H1 (cell line): ENCODE data around the gene LLGL2. TPM values are rescaled to one million over a fixed set of nuclear protein-coding genes. Genes with fewer than 3 reads are reported as not detected.

Experiments used
- CTCF ChIA-PET: fragments of 300-600 bp; sonication (Branson Sonifier 250); formaldehyde crosslinking; loops from one replicate; lab custom pipeline; 2021; ENCODE audit not compliant: partially characterized antibody; lab: Charles Lee
- POLR2A ChIA-PET: fragments of 300-600 bp; sonication (Branson Sonifier 250); formaldehyde crosslinking; loops from one replicate; lab custom pipeline; 2021; ENCODE audit warnings: inconsistent platforms; ENCODE audit not compliant: partially characterized antibody; lab: Charles Lee
- DNase-seq, 2 experiments: peaks; one replicate each; pipeline versions ENCODE4 v3.0.0 to v3.0.0-alpha.2; 2010 to 2022; ENCODE audit warnings: low spot score in 2 of 2, low read depth in 1 of 2, mixed read lengths in 1 of 2
- FAIRE-seq: peaks from 2 replicates; lab custom pipeline; 2011; peaks lifted over from hg19 to GRCh38; lab: Jason Lieb, UNC
- H2AFZ ChIP-seq: 2 replicates; pipeline ENCODE4 v1.8.1; 2012; ENCODE audit warnings: low read length, inconsistent platforms
- H2AK5ac ChIP-seq: 2 replicates; pipeline ENCODE4 v1.6.1; 2013; ENCODE audit warnings: low read depth, low read length
- H2BK120ac ChIP-seq: replicated peaks from 2 replicates; pipeline ENCODE3; 2013; ENCODE audit warnings: low read depth, low read length, inconsistent platforms
- H2BK12ac ChIP-seq: 2 replicates; pipeline ENCODE4 v1.6.1; 2013; ENCODE audit warnings: low read depth, low read length
- H2BK15ac ChIP-seq: 2 replicates; pipeline ENCODE4 v1.6.1; 2013; ENCODE audit warnings: low read length
- H2BK20ac ChIP-seq: 2 replicates; pipeline ENCODE4 v1.6.1; 2013; ENCODE audit warnings: low read length
- H2BK5ac ChIP-seq: 2 replicates; pipeline ENCODE4 v1.6.1; 2013; ENCODE audit warnings: low read depth, low read length
- H3K14ac ChIP-seq: 2 replicates; pipeline ENCODE4 v1.6.1; 2013; ENCODE audit warnings: inconsistent platforms; ENCODE audit not compliant: insufficient read length
- H3K18ac ChIP-seq: 2 replicates; pipeline ENCODE4 v1.6.1; 2013; ENCODE audit warnings: low read length; ENCODE audit errors: extremely low read depth
- H3K23ac ChIP-seq: 2 replicates; pipeline ENCODE4 v1.6.1; 2013; ENCODE audit warnings: inconsistent platforms; ENCODE audit not compliant: insufficient read length
- H3K23me2 ChIP-seq: 2 replicates; pipeline ENCODE4 v1.6.1; 2013; ENCODE audit warnings: low read depth, low read length
- H3K27ac ChIP-seq: 2 replicates; pipeline ENCODE4 v1.6.1; 2011; ENCODE audit warnings: low read depth, low read length, inconsistent platforms
- H3K27me3 ChIP-seq, 4 experiments: replicated peaks in 1 of 4; 1 replicate in 1 of 4; 2 replicates in 3 of 4; pipeline versions ENCODE4 v1.6.1 to v1.8.1; 2011 to 2013; ENCODE audit warnings: low read length in 3 of 4, mild to moderate bottlenecking in 3 of 4, inconsistent platforms in 2 of 4, mixed read lengths in 2 of 4, moderate library complexity in 1 of 4; ENCODE audit not compliant: control insufficient read depth in 3 of 4, insufficient read depth in 3 of 4; ENCODE audit errors: extremely low read depth in 1 of 4
- H3K36me3 ChIP-seq, 4 experiments: 2 replicates each; pipeline versions ENCODE4 v1.6.1 to v1.8.1; 2011 to 2013; ENCODE audit warnings: mild to moderate bottlenecking in 4 of 4, low read length in 3 of 4, moderate library complexity in 2 of 4, control low read depth in 1 of 4, inconsistent platforms in 1 of 4; ENCODE audit not compliant: insufficient read depth in 4 of 4, control insufficient read depth in 2 of 4
- H3K4ac ChIP-seq: replicated peaks from 2 replicates; pipeline ENCODE3; 2013; ENCODE audit warnings: low read length, low read depth, mixed read lengths, inconsistent platforms; ENCODE audit not compliant: insufficient read length
- H3K4me1 ChIP-seq, 4 experiments: replicated peaks in 1 of 4; 1 replicate in 1 of 4; 2 replicates in 3 of 4; pipeline versions ENCODE4 v1.6.1 to v1.8.1; 2011 to 2013; ENCODE audit warnings: low read length in 3 of 4, inconsistent platforms in 2 of 4, mixed read lengths in 1 of 4; ENCODE audit not compliant: insufficient read depth in 4 of 4, control insufficient read depth in 3 of 4
- H3K4me2 ChIP-seq, 2 experiments: 2 replicates each; pipeline versions ENCODE4 v1.6.1 to v1.8.1; 2011 to 2013; ENCODE audit warnings: low read depth in 2 of 2, low read length in 2 of 2, control low read depth in 1 of 2, inconsistent platforms in 1 of 2, mild to moderate bottlenecking in 1 of 2; ENCODE audit not compliant: insufficient read depth in 1 of 2
- H3K4me3 ChIP-seq, 4 experiments: fragments of 200-600, 300-600 bp in 1 of 4; sonication (generic), shearing (Covaris generic), sonication (Bioruptor Twin) in 1 of 4; 2 replicates each; pipeline versions ENCODE4 v1.5.1 to v1.8.1; 2011 to 2016; ENCODE audit warnings: low read length in 4 of 4, low read depth in 3 of 4, control low read depth in 2 of 4, inconsistent platforms in 2 of 4, mild to moderate bottlenecking in 2 of 4, mixed read lengths in 1 of 4, moderate library complexity in 1 of 4; ENCODE audit not compliant: insufficient read depth in 2 of 4; ENCODE audit errors: extremely low read depth in 1 of 4
- H3K56ac ChIP-seq: replicated peaks from 2 replicates; pipeline ENCODE3; 2013; ENCODE audit warnings: low read depth, mild to moderate bottlenecking, mixed read lengths, low read length, inconsistent platforms; ENCODE audit not compliant: insufficient read length
- H3K79me1 ChIP-seq: 2 replicates; pipeline ENCODE4 v1.6.1; 2013; ENCODE audit warnings: low read depth, low read length, control low read depth
- H3K79me2 ChIP-seq, 2 experiments: 2 replicates each; pipeline versions ENCODE4 v1.6.1 to v1.8.1; 2012 to 2013; ENCODE audit warnings: low read length in 2 of 2, mild to moderate bottlenecking in 2 of 2, inconsistent platforms in 1 of 2; ENCODE audit not compliant: insufficient read depth in 2 of 2, control insufficient read depth in 1 of 2
- H3K9ac ChIP-seq, 4 experiments: replicated peaks in 1 of 4; 1 replicate in 1 of 4; 2 replicates in 3 of 4; pipeline versions ENCODE4 v1.6.1 to v1.8.1; 2011 to 2013; ENCODE audit warnings: low read depth in 3 of 4, low read length in 3 of 4, control low read depth in 2 of 4, mild to moderate bottlenecking in 2 of 4, moderate library complexity in 2 of 4, inconsistent platforms in 1 of 4; ENCODE audit errors: extremely low read depth in 1 of 4
- H3K9me3 ChIP-seq, 2 experiments: 2 replicates each; pipeline versions ENCODE4 v1.6.1 to v1.8.1; 2012 to 2013; ENCODE audit warnings: mild to moderate bottlenecking in 2 of 2, moderate library complexity in 2 of 2, control low read depth in 1 of 2, inconsistent platforms in 1 of 2, low read depth in 1 of 2, low read length in 1 of 2, mixed read lengths in 1 of 2; ENCODE audit not compliant: insufficient read depth in 2 of 2
- H4K20me1 ChIP-seq, 2 experiments: replicated peaks in 1 of 2; 2 replicates each; pipeline versions ENCODE3 to v1.8.1; 2011 to 2013; ENCODE audit warnings: inconsistent platforms in 2 of 2, low read length in 2 of 2, mild to moderate bottlenecking in 1 of 2; ENCODE audit not compliant: insufficient read depth in 2 of 2, control insufficient read depth in 1 of 2
- H4K5ac ChIP-seq: 2 replicates; pipeline ENCODE4 v1.6.1; 2013; ENCODE audit warnings: low read length, low read depth, mixed read lengths, inconsistent platforms; ENCODE audit not compliant: insufficient read length
- H4K8ac ChIP-seq: 2 replicates; pipeline ENCODE4 v1.8.0; 2013; ENCODE audit warnings: mild to moderate bottlenecking, moderate library complexity, low read length, inconsistent platforms; ENCODE audit not compliant: insufficient read depth; ENCODE audit errors: extremely low read depth
- H4K91ac ChIP-seq: replicated peaks from 2 replicates; pipeline ENCODE3; 2013; ENCODE audit warnings: low read length, mixed read lengths, inconsistent platforms; ENCODE audit not compliant: insufficient read length
- BCL11A ChIP-seq, 2 experiments: IDR thresholded peaks; one replicate each; pipeline ENCODE4 v1.6.1; 2011; ENCODE audit warnings: low read depth in 2 of 2, low read length in 2 of 2, mild to moderate bottlenecking in 2 of 2
- CBX8 ChIP-seq: fragments of 300-800, 300-1000 bp; sonication (generic); IDR thresholded peaks from 2 replicates; pipeline ENCODE4 v1.7.1; 2016; ENCODE audit warnings: low read depth, low read length, borderline replicate concordance
- CEBPB ChIP-seq: IDR thresholded peaks from 2 replicates; pipeline ENCODE4 v1.6.1; 2012; ENCODE audit warnings: low read depth, low read length
- HDAC2 ChIP-seq, 2 experiments: fragments of 300-600 bp in 1 of 2; sonication (generic) in 1 of 2; IDR thresholded peaks; 2 replicates each; pipeline ENCODE4 v1.6.1; 2011 to 2012; ENCODE audit warnings: low read depth in 2 of 2, low read length in 2 of 2, mild to moderate bottlenecking in 2 of 2, moderate library complexity in 2 of 2, borderline replicate concordance in 1 of 2, inconsistent platforms in 1 of 2
- JUND ChIP-seq: IDR thresholded peaks from 2 replicates; pipeline ENCODE4 v1.6.1; 2011; ENCODE audit warnings: mild to moderate bottlenecking, improper control_type of control experiment, low read length
- RAD21 ChIP-seq, 2 experiments: IDR thresholded peaks in 1 of 2; conservative IDR thresholded peaks in 1 of 2; 2 replicates each; pipeline ENCODE4 v1.6.1; 2011; ENCODE audit warnings: low read depth in 2 of 2, low read length in 2 of 2, improper control_type of control experiment in 1 of 2, inconsistent platforms in 1 of 2, mild to moderate bottlenecking in 1 of 2, moderate library complexity in 1 of 2
- RBBP5 ChIP-seq: IDR thresholded peaks from 2 replicates; pipeline ENCODE4 v1.7.1; 2012; ENCODE audit warnings: low read depth, mild to moderate bottlenecking, inconsistent platforms, low read length, moderate library complexity, borderline replicate concordance
- RXRA ChIP-seq: IDR thresholded peaks from 2 replicates; pipeline ENCODE4 v1.6.1; 2011; ENCODE audit warnings: low read depth, mild to moderate bottlenecking, low read length, moderate library complexity; ENCODE audit not compliant: insufficient read depth
- SIN3A ChIP-seq, 2 experiments: IDR thresholded peaks in 1 of 2; conservative IDR thresholded peaks in 1 of 2; 2 replicates each; pipeline ENCODE4 v1.6.1; 2011 to 2012; ENCODE audit warnings: low read length in 2 of 2, improper control_type of control experiment in 1 of 2, low read depth in 1 of 2, mild to moderate bottlenecking in 1 of 2
- SIRT6 ChIP-seq: IDR thresholded peaks from one replicate; pipeline ENCODE4 v1.7.1; 2012; ENCODE audit warnings: low read length, inconsistent platforms
- ZNF274 ChIP-seq: IDR thresholded peaks from 2 replicates; pipeline ENCODE4 v1.7.0; 2012; ENCODE audit warnings: low read length, borderline replicate concordance; ENCODE audit errors: extremely low read depth
- WGBS, 2 experiments: shearing (Covaris generic) in 1 of 2; methylation state at CpG; one replicate each; pipeline versions ENCODE4 v1.1.6 to v1.1.7; 2013 to 2015; ENCODE audit warnings: low lambda C conversion rate in 2 of 2, mixed read lengths in 2 of 2, inconsistent platforms in 1 of 2, low coverage in 1 of 2, missing lambda C conversion rate in 1 of 2; ENCODE audit not compliant: insufficient replicate concordance in 2 of 2, insufficient coverage in 1 of 2, insufficient read length in 1 of 2; ENCODE audit errors: extremely low coverage in 1 of 2, missing lambda C conversion rate in 1 of 2; 5-methylcytosine and 5-hydroxymethylcytosine counted together
- polyA plus RNA-seq, 7 experiments: library from polyadenylated mRNA; depleted of rRNA in 3 of 7; stranded (reverse) in 5 of 7; unstranded in 2 of 7; fragments of >200 nt in 5 of 7; fragments of 200-250 nt in 2 of 7; gene quantifications; 1 replicate in 5 of 7; 2 replicates in 1 of 7; 4 replicates in 1 of 7; pipeline versions ENCODE4 v1.2.1 to v1.2.3, GENCODE V29; 2011 to 2013; ENCODE audit warnings: missing spikeins in 2 of 7, mixed read lengths in 2 of 7
- total RNA-seq: library from RNA; stranded (reverse); fragmentation: NEBNext Ultra II Directional; extraction: Animal tissue kit (Norgen Biotek cat#: 25700); gene quantifications from 2 replicates; pipeline ENCODE4 v1.2.1, GENCODE V29; 2021

The LLGL2 gene
- total and polyA plus RNA-seq, 2 of the 8 experiments (the other 6 are each of a cell fraction or from before 2014, with no cell fraction given) = 64.5 to 77.1 TPM

- H4K8ac ChIP-seq = no peak overlapping the region
- POLR2A ChIA-PET = interaction anchor here (0.5 to 1.0 kb wide), 2 partner anchors 66 to 271 kb away, joined by 3 read pairs; partner anchors contain the start of gene TMEM94
These were observed 4.2 kb upstream of the LLGL2 start for GRCh38 chr17:75521290-75521689.

More at GRCh38 chr17:75521290-75521689, 4.2 kb upstream of the LLGL2 start:
- Histone ChIP-seq H3K9me3 (no peaks in the 10 kb centered on the region), H3K4ac (no peak overlapping the region), H3K4me2 (no peak overlapping the region), H2BK20ac (no peak overlapping the region), H2BK15ac (no peak overlapping the region), H3K79me2 (no peaks in the 10 kb centered on the region), H4K91ac (no peak overlapping the region), H2BK5ac (no peak overlapping the region), H3K27ac (no peak overlapping the region), H3K14ac (no peak overlapping the region), H3K27me3 (no peaks in the 10 kb centered on the region; a peak in 1 of 7 replicates), H3K23ac (no peak overlapping the region), H3K4me3 (no peak overlapping the region), H3K23me2 (peaks cover 13% of the 10 kb centered on the region), H3K36me3 (peaks cover 0 to 34% (median 8%) of the 10 kb centered on the region in 4 experiments; a peak in 6 of 8 replicates), H3K79me1 (no peaks in the 10 kb centered on the region), H2BK120ac (no peak overlapping the region), H2AK5ac (no peak overlapping the region), H3K4me1 (peaks cover 0 to 13% (median 7%) of the 10 kb centered on the region in 4 experiments; a peak in 6 of 7 replicates), H3K18ac (no peak overlapping the region), H4K5ac (no peak overlapping the region), H3K9ac (no peak overlapping the region), H2AFZ (no peak overlapping the region), H2BK12ac (no peak overlapping the region), H3K56ac (no peak overlapping the region), H4K20me1 (peaks cover 2 to 24% of the 10 kb centered on the region in 2 experiments)
- 92% methylated on average over 8 of the region's 8 CpGs; no CpG with 5 or more reads in 1 of the 2 experiments for WGBS, 2 experiments
- TF ChIP-seq CBX8 (no peak), SIN3A (conservative IDR thresholded peaks at IDR 0.05 in 1 of 2, IDR thresholded peaks at IDR 0.05 in 1 of 2; ENCODE audit: low read depth in 1 of 2, low read length in 2 of 2) (no peak), HDAC2 (IDR thresholded peaks at IDR 0.05; ENCODE audit: borderline replicate concordance in 1 of 2, low read depth in 2 of 2, low read length in 2 of 2) (no peak), SIRT6 (no peak), RAD21 (IDR thresholded peaks at IDR 0.05 in 1 of 2, conservative IDR thresholded peaks at IDR 0.05 in 1 of 2; ENCODE audit: low read depth in 2 of 2, low read length in 2 of 2) (no peak), RXRA (no peak), BCL11A (IDR thresholded peaks at IDR 0.05; ENCODE audit: low read depth in 2 of 2, low read length in 2 of 2) (no peak), RBBP5 (no peak), JUND (no peak), ZNF274 (no peak), CEBPB (no peak)
- CTCF ChIA-PET = interaction anchor here (0.6 to 1.7 kb wide), 6 partner anchors 15 to 93 kb away, joined by 3 to 6 read pairs (median 3); no protein-coding TSS in a partner anchor
- no peak for FAIRE-seq
- no peak for DNase-seq
